ENCODE results near the gene ERGIC1. TPM values are rescaled to one million over a fixed set of nuclear protein-coding genes. Genes with fewer than 3 reads are reported as not detected.
A peak's percentile ranks its signal among the peaks of the same experiment; 100 is the strongest.

Gene ERGIC1
- total and polyA plus RNA-seq, 7 donors = 49.9 to 116 (median 53.9) TPM

DNA sequence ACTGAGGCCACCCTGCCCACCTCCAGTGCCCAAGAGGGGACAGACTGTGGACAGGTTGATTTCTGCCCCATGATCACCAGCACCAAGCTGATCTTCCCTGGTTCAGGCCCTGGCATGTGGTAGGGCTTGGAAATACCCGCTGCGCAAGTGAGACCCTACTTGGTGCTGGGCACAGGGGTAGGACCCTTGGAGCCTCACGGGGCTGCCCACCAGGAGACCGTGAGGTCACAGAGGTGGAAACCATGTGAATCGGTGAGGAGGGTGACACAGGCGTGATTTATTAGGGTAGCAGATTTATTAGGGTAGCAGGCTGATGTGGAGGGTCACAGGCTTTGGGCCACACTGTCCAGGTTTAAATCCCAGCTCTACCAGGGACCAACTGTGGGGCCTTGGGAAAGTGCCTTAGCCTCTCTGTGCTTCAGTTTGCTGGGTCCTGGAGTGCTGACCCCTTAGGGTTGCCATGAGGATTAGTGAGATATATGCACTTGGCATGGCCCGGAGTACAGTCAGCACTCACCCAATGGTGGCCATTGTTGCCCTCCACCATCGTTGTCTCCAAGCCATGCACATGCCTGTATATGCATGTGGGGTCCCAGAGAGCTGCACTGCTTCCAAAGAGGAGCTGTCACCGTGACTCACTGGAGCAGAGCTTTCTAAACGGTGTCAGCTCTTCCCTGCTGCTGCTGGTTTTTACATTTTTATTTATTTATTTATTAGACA lies 42.2 kb upstream of the ERGIC1 start:
- Histone ChIP-seq H3K4me1 (peaks cover 68% of the 10 kb centered on the region), H3K36me3 (ENCODE audit: insufficient read depth in 1 of 2, low read depth in 1 of 2) (no peaks in the 10 kb centered on the region), H3K27ac (peak overlapping the region; percentile 77), H3K4me3 (no peak overlapping the region), H3K9me3 (no peaks in the 10 kb centered on the region), H3K27me3 (ENCODE audit: insufficient read depth in 3 of 3, low read length in 2 of 3) (no peaks in the 10 kb centered on the region)
- ATAC-seq (no peak), DNase-seq (no peak)
- intact Hi-C loops (cut with DNase I) = loop anchor here (5.0 to 10.0 kb wide), 2 partner anchors 70 to 73 kb away; no protein-coding TSS in a partner anchor
- WGBS, 3 donors = 79 to 88% (median 81%) methylated on average over 10 of the region's 10 CpGs
- TF ChIP-seq, protein P1, sequence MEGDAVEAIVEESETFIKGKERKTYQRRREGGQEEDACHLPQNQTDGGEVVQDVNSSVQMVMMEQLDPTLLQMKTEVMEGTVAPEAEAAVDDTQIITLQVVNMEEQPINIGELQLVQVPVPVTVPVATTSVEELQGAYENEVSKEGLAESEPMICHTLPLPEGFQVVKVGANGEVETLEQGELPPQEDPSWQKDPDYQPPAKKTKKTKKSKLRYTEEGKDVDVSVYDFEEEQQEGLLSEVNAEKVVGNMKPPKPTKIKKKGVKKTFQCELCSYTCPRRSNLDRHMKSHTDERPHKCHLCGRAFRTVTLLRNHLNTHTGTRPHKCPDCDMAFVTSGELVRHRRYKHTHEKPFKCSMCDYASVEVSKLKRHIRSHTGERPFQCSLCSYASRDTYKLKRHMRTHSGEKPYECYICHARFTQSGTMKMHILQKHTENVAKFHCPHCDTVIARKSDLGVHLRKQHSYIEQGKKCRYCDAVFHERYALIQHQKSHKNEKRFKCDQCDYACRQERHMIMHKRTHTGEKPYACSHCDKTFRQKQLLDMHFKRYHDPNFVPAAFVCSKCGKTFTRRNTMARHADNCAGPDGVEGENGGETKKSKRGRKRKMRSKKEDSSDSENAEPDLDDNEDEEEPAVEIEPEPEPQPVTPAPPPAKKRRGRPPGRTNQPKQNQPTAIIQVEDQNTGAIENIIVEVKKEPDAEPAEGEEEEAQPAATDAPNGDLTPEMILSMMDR (IDR thresholded peaks at IDR 0.05) = no peak

DNA sequence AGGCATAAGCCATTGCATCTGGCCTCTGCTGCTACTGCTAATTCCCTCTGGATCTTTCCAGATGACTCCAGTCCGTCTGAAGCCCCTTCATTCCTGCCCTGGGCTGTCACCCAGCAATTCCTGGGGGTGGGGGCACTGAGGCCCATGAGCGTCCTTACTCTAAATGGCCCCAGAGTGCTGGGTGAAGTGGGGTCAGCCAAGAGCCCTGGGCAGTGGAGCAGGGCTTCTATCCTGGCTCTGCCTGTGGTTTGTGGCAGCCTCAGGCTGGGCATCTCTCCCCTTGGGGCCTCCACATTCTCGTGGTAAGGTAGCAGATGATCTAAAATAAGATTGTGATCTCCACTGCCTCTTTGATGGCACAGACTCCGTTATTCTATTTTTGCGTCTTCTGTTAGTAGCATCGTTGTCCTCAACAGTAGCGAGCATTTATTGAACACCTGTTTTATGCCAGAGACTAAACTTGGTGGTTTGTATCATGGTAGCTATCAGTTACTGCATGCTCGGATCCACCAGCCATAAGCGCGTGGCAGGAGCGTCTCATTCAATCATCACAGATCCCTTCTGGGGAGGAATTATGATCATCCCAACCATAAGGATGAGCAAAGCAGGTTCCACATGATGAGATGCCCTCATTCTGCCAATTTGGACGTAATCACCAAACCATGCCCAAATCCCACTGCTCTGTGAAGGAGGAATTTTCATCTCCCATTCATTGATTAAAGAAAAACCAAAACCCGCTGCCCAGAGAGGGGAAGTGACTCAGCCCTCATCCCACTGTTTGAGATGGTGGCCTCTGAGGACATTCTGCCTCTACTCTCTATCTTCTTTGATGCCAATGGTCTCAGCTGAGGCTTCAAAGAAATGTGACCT lies 41.1 kb upstream of the ERGIC1 start:
- no peak overlapping the region for H3K4me3 ChIP-seq
- no peaks in the 10 kb centered on the region for H3K36me3 ChIP-seq (ENCODE audit: insufficient read depth in 1 of 2, low read depth in 1 of 2)
- intact Hi-C loops (cut with DNase I) = loop anchor here (5.0 to 10.0 kb wide), 2 partner anchors 69 to 72 kb away; no protein-coding TSS in a partner anchor
- peaks cover 72% of the 10 kb centered on the region for H3K4me1 ChIP-seq
- ATAC-seq (peak; percentile 70 to 88 (median 74)), DNase-seq (peak in 1 of 2 donors; percentile 70)
- H3K9me3 ChIP-seq = no peaks in the 10 kb centered on the region
- WGBS, 3 donors = 30 to 48% (median 36%) methylated on average over 13 of the region's 13 CpGs
- TF ChIP-seq, protein P1 (IDR thresholded peaks at IDR 0.05) = no peak
- no peaks in the 10 kb centered on the region for H3K27me3 ChIP-seq (ENCODE audit: insufficient read depth in 3 of 3, low read length in 2 of 3)
- H3K27ac ChIP-seq = peak overlapping the region; percentile 77

DNA sequence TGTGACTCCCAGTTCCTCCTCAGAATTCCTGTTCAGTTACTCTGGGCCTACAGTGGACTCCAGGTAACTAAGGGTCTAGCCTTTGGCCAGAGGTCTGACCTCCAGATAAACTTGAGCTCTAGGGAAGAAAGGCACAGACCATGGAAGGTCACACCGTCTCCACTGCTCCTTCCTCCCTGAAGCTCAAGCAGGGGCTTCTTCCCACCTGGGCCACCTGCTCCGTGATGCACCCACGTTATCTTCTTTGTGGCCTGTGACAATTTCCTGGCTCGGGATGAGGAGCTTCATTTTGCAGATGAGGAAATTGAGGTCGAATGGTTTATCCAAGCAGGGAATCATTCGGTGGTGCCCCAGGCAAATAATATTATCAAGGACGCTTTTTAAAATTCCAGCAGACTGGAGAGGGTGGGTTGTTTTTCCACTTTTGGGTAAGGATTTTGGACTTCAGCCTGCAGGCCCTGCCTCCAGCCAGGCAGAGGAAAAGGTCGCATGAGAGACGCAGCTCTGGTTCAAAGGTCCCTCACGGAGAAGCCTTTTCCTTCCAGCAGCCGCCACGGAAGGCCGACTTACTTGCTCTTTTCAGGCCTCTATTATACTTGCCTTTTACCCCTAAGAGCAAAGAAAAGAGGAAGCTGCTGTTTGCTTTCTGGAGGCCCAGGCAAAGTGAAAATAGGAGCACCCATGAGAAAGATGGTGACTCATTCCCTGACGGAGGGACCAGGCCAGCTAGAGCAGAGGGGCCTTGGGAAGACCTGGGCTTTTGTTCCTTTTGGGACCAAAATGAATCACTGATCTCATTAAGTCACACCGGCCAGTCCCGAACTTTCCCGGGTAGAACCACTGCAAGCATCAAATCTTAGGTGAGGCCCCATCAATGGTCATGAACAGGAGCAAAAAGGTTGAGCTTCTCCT lies 40.2 kb upstream of the ERGIC1 start:
- no peak for DNase-seq

More for the DNA sequence above, 40.2 kb upstream of the ERGIC1 start:
- ATAC-seq = no peak
- Histone ChIP-seq H3K9me3 (no peaks in the 10 kb centered on the region), H3K36me3 (ENCODE audit: insufficient read depth in 1 of 2, low read depth in 1 of 2) (no peaks in the 10 kb centered on the region), H3K4me3 (no peak overlapping the region), H3K27me3 (ENCODE audit: insufficient read depth in 3 of 3, low read length in 2 of 3) (no peaks in the 10 kb centered on the region), H3K4me1 (peaks cover 66% of the 10 kb centered on the region), H3K27ac (peak overlapping the region; percentile 77)
- intact Hi-C loops (cut with DNase I) = loop anchor here (5.0 to 10.0 kb wide), 2 partner anchors 68 to 71 kb away; no protein-coding TSS in a partner anchor
- 80 to 84% (median 81%) methylated on average over 17 of the region's 17 CpGs for WGBS, 3 donors
- TF ChIP-seq, protein P1 (IDR thresholded peaks at IDR 0.05) = no peak
